Mesenteric fat pad (tissue), 1 donor: Measurements from ENCODE around the gene SBF2. TPM values are rescaled to one million over a fixed set of nuclear protein-coding genes. Genes with fewer than 3 reads are reported as not detected.
A peak's percentile ranks its signal among the peaks of the same experiment; 100 is the strongest.

Source experiments
- DNase-seq: peaks from one replicate; pipeline ENCODE4 v3.0.0-alpha.2; 2020; ENCODE audit warnings: low spot score
- total RNA-seq: library from RNA; stranded (reverse); fragmentation: NEBNext Ultra II Directional; extraction: Animal tissue kit (Norgen Biotek cat#: 25700); gene quantifications from one replicate; pipeline ENCODE4 v1.2.1, GENCODE V29; 2021
- donor health status: DM: yes; HTN: yes; CAD: no.

SBF2 gene
- total RNA-seq, 1 donor from 2014 or later, result 99.7 TPM

- DNase-seq, result no peak
Observed at GRCh38 chr11:9784602-9785315, 509.3 kb downstream of the SBF2 start.

- DNase-seq, result no peak
Observed at GRCh38 chr11:9783986-9784385, 510.0 kb downstream of the SBF2 start.

- no peak for DNase-seq
Observed at GRCh38 chr11:9780929-9781328, 513.1 kb downstream of the SBF2 start.

GRCh38 chr11:9777525-9777924, 516.5 kb downstream of the SBF2 start:
- no peak for DNase-seq

GRCh38 chr11:9777066-9777465, 517.0 kb downstream of the SBF2 start:
- no peak for DNase-seq

GRCh38 chr11:9776203-9776602, 517.8 kb downstream of the SBF2 start:
- DNase-seq, result no peak

GRCh38 chr11:9775398-9775779, 518.6 kb downstream of the SBF2 start:
- DNase-seq, result no peak

- no peak for DNase-seq
Observed at GRCh38 chr11:9774591-9775397, 519.2 kb downstream of the SBF2 start.

GRCh38 chr11:9774109-9774508, 519.9 kb downstream of the SBF2 start:
- no peak for DNase-seq

- DNase-seq, result no peak
Observed at GRCh38 chr11:9773524-9773923, 520.5 kb downstream of the SBF2 start.

GRCh38 chr11:9772218-9772617, 521.8 kb downstream of the SBF2 start:
- no peak for DNase-seq

GRCh38 chr11:9771071-9771511, 522.9 kb downstream of the SBF2 start:
- no peak for DNase-seq

- DNase-seq, result peak; percentile 24
Observed at GRCh38 chr11:9769621-9770020, 524.4 kb downstream of the SBF2 start.

- DNase-seq, result no peak
Observed at GRCh38 chr11:9765320-9766101, 528.5 kb downstream of the SBF2 start.

GRCh38 chr11:9763301-9763700, 530.7 kb downstream of the SBF2 start:
- DNase-seq, result no peak

GRCh38 chr11:9762531-9762930, 531.5 kb downstream of the SBF2 start:
- DNase-seq, result no peak

- DNase-seq, result no peak
Observed at GRCh38 chr11:9761441-9761945, 532.5 kb downstream of the SBF2 start.

GRCh38 chr11:9760193-9760575, 533.8 kb downstream of the SBF2 start:
- peak; percentile 95 for DNase-seq

- DNase-seq, result no peak
Observed at GRCh38 chr11:9759519-9760192, 534.4 kb downstream of the SBF2 start.

GRCh38 chr11:9758637-9759518, 535.1 kb downstream of the SBF2 start:
- DNase-seq, result peak; percentile 93
